ENCODE results near the gene BAIAP2L1. TPM values are rescaled to one million over a fixed set of nuclear protein-coding genes. Genes with fewer than 3 reads are reported as not detected.

Gene BAIAP2L1
- total and polyA plus RNA-seq, 2 of the 8 experiments (the other 6 are each of a cell fraction or from before 2014, with no cell fraction given), result 19.2 to 42.9 TPM

GRCh38 chr7:98394377-98394836, 6.5 kb downstream of the BAIAP2L1 start:
- H2BK5ac ChIP-seq (ENCODE audit: low read depth, low read length), result no peak overlapping the region
- no peak overlapping the region for H3K4me3 ChIP-seq (ENCODE audit: extremely low read depth in 1 of 4, insufficient read depth in 2 of 4, low read depth in 3 of 4, low read length in 4 of 4)
- H4K91ac ChIP-seq (replicated peaks; ENCODE audit: insufficient read length, low read length), result no peak overlapping the region
- no peak overlapping the region for H3K14ac ChIP-seq (ENCODE audit: insufficient read length)
- H3K4ac ChIP-seq (replicated peaks; ENCODE audit: insufficient read length, low read depth, low read length), result no peak overlapping the region
- 83% methylated on average over 5 of the region's 5 CpGs; no CpG with 5 or more reads in 1 of the 2 experiments for WGBS, 2 experiments (ENCODE audit: extremely low coverage in 1 of 2, insufficient coverage in 1 of 2, insufficient read length in 1 of 2, insufficient replicate concordance in 2 of 2, low coverage in 1 of 2, low lambda C conversion rate in 2 of 2, missing lambda C conversion rate in 1 of 2)
- no peak overlapping the region for H2BK20ac ChIP-seq (ENCODE audit: low read length)
- H3K9ac ChIP-seq (replicated peaks in 1 of 4; ENCODE audit: extremely low read depth in 1 of 4, low read depth in 3 of 4, low read length in 3 of 4), result no peak overlapping the region
- H3K56ac ChIP-seq (replicated peaks; ENCODE audit: insufficient read length, low read depth, low read length), result no peak overlapping the region
- H3K27ac ChIP-seq (ENCODE audit: low read depth, low read length), result no peak overlapping the region
- ChIA-PET POLR2A (ENCODE audit: partially characterized antibody) (no interaction called here), CTCF (ENCODE audit: partially characterized antibody) (no interaction called here)
- FAIRE-seq, result no peak
- H3K79me1 ChIP-seq (ENCODE audit: low read depth, low read length), result peaks cover 4% of the 10 kb centered on the region; the same call in 1 of the 2 replicates
- H2BK15ac ChIP-seq (ENCODE audit: low read length), result no peak overlapping the region
- peaks cover 4 to 7% of the 10 kb centered on the region in 2 experiments for H4K20me1 ChIP-seq (replicated peaks in 1 of 2; ENCODE audit: control insufficient read depth in 1 of 2, insufficient read depth in 2 of 2, low read length in 2 of 2)
- no peak overlapping the region for H3K4me2 ChIP-seq (ENCODE audit: insufficient read depth in 1 of 2, low read depth in 2 of 2, low read length in 2 of 2)
- no peak overlapping the region for H4K8ac ChIP-seq (ENCODE audit: extremely low read depth, insufficient read depth, low read length)
- TF ChIP-seq RFX5 (IDR thresholded peaks at IDR 0.05; ENCODE audit: borderline replicate concordance, low read depth, low read length), result no peak
- TF ChIP-seq JUND (IDR thresholded peaks at IDR 0.05; ENCODE audit: low read length), result no peak
- H3K36me3 ChIP-seq (ENCODE audit: control insufficient read depth in 2 of 4, insufficient read depth in 4 of 4, low read length in 3 of 4), result no peaks in the 10 kb centered on the region
- no peak overlapping the region for H2BK12ac ChIP-seq (ENCODE audit: low read depth, low read length)
- H3K4me1 ChIP-seq (replicated peaks in 1 of 4; ENCODE audit: control insufficient read depth in 3 of 4, insufficient read depth in 4 of 4, low read length in 3 of 4), result peaks cover 0 to 6% (median 5%) of the 10 kb centered on the region in 4 experiments; a peak in 4 of 7 replicates
- no peak overlapping the region for H2AK5ac ChIP-seq (ENCODE audit: low read depth, low read length)
- H2AFZ ChIP-seq (ENCODE audit: low read length), result no peak overlapping the region
- H3K23ac ChIP-seq (ENCODE audit: insufficient read length), result no peak overlapping the region
- H3K79me2 ChIP-seq (ENCODE audit: control insufficient read depth in 1 of 2, insufficient read depth in 2 of 2, low read length in 2 of 2), result peaks cover 23 to 82% of the 10 kb centered on the region in 2 experiments
- H3K23me2 ChIP-seq (ENCODE audit: low read depth, low read length), result no peaks in the 10 kb centered on the region
- no peaks in the 10 kb centered on the region; a peak in 1 of 4 replicates for H3K9me3 ChIP-seq (ENCODE audit: insufficient read depth in 2 of 2, low read depth in 1 of 2, low read length in 1 of 2)
- DNase-seq (ENCODE audit: low read depth in 1 of 2, low spot score in 2 of 2), result no peak
- H4K5ac ChIP-seq (ENCODE audit: insufficient read length, low read depth, low read length), result no peak overlapping the region
- H3K18ac ChIP-seq (ENCODE audit: extremely low read depth, low read length), result no peak overlapping the region
- no peak overlapping the region for H2BK120ac ChIP-seq (replicated peaks; ENCODE audit: low read depth, low read length)
- no peaks in the 10 kb centered on the region for H3K27me3 ChIP-seq (replicated peaks in 1 of 4; ENCODE audit: control insufficient read depth in 3 of 4, extremely low read depth in 1 of 4, insufficient read depth in 3 of 4, low read length in 3 of 4)
